AG09309 (cell line): Measurements from ENCODE around the gene BRD7.

Experiments
- DNase-seq: peaks from one replicate; pipeline ENCODE4 v3.0.0-alpha.2; 2010; ENCODE audit warnings: low read depth
- H3K4me3 ChIP-seq: 2 replicates; pipeline ENCODE4 v1.5.1; 2011; ENCODE audit warnings: mild to moderate bottlenecking, low read depth, low read length, moderate library complexity; ENCODE audit not compliant: control insufficient read depth
- TF ChIP-seq, protein P1 (sequence below): IDR thresholded peaks from 2 replicates; pipeline ENCODE4 v1.5.1; 2011; ENCODE audit warnings: mild to moderate bottlenecking, low read depth, low read length, inconsistent platforms; ENCODE audit not compliant: insufficient read depth, control insufficient read depth; ENCODE audit errors: missing control alignments

The BRD7 gene

DNA sequence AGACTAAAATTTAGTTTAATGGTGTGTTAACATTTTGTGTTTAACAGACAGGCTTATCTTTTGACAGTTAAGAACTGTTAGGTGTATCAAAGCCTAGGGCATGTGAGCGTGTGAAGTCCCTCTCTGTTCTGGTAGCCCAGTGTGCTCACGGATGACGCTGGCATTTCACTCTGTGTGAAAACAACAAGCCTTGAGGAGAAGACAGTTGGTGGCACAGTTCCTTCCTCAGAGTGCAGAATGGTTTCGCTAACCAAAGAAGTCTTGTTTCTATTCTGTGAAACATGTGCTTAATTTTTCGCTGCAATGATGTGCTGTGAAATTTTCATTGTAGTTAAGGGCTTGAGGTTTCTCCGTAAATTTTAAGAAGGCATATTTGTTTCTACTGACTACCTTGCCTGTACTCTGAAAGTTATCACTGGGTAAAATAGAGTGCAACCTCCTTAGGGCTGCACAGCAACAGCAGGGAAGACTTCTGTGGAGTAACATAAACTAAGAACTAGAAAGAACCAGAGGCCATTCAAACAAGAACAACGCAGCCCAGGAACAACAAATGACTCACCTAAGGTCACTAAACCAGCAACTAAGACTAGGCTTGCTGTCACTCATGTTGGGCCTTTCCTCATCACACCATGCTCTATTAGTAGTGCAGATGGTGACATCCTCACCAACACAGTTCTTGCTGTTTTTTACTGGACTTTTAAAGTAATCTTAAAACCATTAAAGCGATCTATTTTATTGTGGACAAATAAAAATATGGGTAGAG, 33.4 kb downstream of the BRD7 start:
- no peak for DNase-seq

GRCh38 chr16:50334106-50334975, 34.4 kb downstream of the BRD7 start:
- H3K4me3 ChIP-seq: no peak overlapping the region
- no peak for DNase-seq
- TF ChIP-seq, protein P1, sequence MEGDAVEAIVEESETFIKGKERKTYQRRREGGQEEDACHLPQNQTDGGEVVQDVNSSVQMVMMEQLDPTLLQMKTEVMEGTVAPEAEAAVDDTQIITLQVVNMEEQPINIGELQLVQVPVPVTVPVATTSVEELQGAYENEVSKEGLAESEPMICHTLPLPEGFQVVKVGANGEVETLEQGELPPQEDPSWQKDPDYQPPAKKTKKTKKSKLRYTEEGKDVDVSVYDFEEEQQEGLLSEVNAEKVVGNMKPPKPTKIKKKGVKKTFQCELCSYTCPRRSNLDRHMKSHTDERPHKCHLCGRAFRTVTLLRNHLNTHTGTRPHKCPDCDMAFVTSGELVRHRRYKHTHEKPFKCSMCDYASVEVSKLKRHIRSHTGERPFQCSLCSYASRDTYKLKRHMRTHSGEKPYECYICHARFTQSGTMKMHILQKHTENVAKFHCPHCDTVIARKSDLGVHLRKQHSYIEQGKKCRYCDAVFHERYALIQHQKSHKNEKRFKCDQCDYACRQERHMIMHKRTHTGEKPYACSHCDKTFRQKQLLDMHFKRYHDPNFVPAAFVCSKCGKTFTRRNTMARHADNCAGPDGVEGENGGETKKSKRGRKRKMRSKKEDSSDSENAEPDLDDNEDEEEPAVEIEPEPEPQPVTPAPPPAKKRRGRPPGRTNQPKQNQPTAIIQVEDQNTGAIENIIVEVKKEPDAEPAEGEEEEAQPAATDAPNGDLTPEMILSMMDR: no peak

More for the DNA sequence above, 33.4 kb downstream of the BRD7 start:
- H3K4me3 ChIP-seq: no peak overlapping the region
- TF ChIP-seq, protein P1: no peak

DNA sequence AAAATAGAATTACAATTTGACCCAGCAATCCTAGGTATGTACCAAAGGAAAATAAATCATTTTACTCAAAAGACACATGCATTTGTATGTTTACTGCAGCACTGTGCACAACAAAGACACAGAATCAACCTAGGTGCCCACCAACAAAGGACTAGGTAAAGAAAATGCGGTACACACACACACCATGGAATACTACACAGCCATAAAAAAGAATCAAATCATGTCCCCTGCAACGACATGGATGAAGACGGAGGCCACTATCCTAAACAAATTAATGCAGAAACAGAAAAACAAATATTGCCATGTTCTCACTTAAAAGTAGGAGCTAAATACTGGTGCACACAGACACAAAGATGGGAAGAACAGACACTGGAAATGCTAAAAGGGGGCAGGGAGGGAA, 36.2 kb downstream of the BRD7 start:
- no peak overlapping the region for H3K4me3 ChIP-seq
- no peak for DNase-seq
- TF ChIP-seq, protein P1: no peak

DNA sequence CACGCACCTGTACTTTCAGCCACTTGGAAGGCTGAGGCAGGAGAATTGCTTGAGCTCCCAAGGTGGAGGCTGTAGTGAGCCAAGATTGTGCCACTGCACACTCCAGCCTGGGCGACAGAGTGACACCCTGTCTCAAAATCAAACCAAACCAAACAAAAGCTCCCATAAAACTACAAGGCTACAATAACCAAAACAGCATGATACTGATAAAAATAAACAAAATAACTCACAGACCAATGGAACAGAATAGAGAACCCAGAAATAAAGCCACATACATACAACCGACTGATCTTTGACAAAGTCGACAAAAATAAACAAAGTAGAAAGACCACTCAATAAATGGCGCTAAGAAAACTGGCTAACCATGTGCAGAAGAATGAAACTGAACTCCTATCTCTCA, 37.2 kb downstream of the BRD7 start:
- H3K4me3 ChIP-seq: no peak overlapping the region
- DNase-seq: no peak
- TF ChIP-seq, protein P1: no peak

DNA sequence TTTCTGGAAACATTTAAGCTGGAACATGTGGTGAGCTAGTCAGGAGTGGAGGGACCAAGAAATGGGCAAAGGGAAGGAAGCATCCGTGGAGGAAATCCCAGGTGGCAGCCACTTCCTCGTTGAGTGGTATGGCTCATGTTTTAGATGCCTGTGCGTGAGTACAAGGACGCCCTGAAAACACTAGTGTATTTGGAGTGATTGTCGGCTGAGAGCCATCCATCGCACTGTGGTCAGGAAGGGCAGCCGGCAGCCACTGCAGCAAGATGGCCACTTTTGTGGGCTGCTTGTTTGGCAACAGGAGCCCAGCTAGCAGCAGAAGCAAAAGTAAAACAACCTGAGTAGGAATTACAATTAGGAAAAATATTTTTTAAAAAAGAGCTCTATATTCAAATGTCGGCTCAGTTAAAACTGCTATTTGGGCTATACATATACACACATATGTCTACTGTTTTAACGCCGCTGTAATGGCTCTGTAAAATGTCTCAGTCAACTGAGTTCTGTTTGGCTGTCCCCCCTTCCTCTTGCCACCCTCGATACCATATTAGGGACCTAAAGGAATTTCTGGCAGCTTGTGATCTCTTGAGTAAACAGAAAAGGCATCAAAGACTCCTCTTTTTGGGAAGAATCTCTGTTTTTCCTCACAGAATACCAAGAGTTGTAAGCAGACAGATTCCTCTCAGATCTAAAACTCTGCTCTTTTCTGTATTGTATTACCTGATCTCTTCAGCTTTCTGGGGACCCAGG, 39.2 kb downstream of the BRD7 start:
- DNase-seq: no peak
- H3K4me3 ChIP-seq: no peak overlapping the region
- TF ChIP-seq, protein P1: no peak

- no peak for DNase-seq
- TF ChIP-seq, protein P1: peak; percentile 67
- no peak overlapping the region for H3K4me3 ChIP-seq
These were observed 41.8 kb downstream of the BRD7 start for GRCh38 chr16:50326835-50327465.
